ENCODE results near the gene ARSG.

ARSG gene

DNA sequence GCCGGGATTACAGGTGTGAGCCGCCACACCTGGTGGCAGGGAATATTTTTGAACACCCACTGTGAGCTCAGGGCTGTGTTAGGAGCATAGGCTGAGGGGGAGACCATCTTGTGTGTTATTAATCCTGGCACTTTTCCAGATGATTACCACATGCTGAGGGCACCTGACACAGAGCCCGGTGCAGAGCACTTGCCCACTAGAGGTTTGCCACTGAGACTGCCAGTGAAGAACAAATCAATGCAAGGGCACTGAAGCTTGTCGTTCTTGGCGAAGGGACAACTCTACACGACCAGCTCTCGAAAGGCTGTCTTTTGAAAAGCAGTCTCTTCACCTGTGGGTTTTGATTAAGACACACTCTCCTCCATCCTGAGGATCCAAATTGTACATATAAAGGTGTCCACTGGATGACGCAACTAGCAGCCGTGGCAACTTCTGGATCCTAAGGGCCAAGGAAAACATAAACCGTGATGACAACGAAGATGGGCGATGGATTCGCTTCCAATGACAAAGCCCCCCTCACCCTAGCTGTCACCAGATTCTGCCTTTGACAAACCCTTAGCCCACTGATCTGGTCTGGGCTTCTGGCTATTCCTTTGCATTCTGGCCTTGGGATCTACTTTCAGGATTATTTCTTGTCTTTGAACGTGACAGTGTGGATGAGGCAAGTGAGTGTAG lies 137.3 kb downstream of the ARSG start:
- no peak for DNase-seq (ENCODE audit: low read depth in 2 of 2)

DNA sequence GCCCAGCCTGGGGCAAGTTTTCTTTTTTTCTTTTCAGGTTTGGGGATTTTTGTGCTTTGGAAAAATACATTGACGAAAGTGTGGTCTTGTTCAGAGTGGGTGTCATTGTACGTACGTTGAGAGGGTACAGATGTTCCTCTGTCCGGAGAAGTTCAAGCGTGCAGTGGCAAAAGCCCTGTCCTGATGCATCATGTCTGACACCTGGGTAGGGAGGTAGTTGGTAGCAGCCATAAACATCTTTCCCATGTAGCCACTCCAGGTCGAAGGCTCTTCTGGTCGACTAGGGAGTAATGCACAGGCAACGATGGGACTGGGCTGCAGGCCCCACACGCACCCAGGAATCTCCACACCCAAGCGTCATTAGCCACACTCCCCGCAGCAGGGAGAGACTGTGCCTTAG lies 138.6 kb downstream of the ARSG start:
- DNase-seq (ENCODE audit: low read depth in 2 of 2): no peak

GRCh38 chr17:68431045-68431608 lies 139.8 kb downstream of the ARSG start:
- DNase-seq (ENCODE audit: low read depth in 2 of 2): no peak

DNA sequence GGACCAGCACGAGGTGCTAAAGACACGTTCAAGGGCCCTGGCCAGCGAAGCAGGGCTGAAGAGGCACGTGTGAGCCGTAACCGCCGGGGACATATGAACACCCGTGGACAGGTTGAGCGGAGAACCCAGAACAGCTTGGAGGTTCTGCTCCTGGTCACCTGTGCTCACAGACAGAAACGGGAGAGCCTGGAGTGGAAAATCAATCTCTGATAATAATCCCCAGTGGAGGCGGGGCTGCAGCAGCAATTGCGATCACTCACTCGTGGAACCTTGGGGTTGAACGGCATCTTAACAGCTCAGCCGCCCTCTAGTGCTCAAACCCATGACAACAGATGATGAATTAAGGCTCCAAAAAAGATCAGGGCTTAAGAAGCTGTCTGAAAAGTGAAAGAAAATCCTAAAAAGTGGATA lies 140.4 kb downstream of the ARSG start:
- peak in 1 of 2 experiments; percentile 24 for DNase-seq (ENCODE audit: low read depth in 2 of 2)

DNA sequence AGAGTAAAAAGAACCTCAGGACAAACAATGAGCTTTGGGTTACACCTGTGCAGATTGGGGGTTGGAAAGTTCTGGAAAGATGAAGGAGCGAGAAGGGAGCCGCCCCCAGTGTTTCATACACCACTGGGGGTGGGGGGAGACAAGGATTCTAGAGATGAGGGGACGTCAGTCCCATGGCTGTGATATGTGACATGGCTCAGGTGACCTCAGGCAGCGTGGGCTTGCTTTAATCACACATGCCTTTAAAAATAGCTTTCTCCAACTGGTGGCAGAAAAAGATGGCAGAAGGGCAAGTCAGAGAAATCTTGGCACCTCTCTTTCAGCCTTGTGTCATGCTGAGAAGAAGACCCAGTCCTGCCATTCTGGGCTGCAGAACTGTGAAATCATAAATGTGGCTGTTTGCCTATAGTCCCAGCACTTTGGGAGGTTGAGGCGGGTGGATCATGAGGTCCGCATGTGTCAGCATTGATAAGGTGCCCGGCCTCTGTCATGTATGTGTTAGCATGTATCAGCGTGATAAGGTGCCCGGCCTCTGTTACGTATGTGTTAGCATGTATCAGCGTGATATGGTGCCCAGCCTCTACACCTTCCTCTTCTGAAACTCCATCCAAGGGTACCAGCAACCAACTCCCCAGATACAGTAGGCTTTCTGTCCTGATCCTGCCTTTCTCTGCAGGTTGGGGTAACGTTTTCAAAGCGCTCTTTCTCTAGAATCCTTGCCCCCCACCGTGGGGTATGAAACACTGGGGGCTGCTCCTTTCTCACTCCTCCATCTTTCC lies 141.0 kb downstream of the ARSG start:
- DNase-seq (ENCODE audit: low read depth in 2 of 2): no peak

- DNase-seq (ENCODE audit: low read depth in 2 of 2): no peak
Observed at GRCh38 chr17:68433211-68433610, 141.9 kb downstream of the ARSG start.

- no peak for DNase-seq (ENCODE audit: low read depth in 2 of 2)
Observed at GRCh38 chr17:68433911-68434508, 142.7 kb downstream of the ARSG start.

- no peak for DNase-seq (ENCODE audit: low read depth in 2 of 2)
Observed at GRCh38 chr17:68435361-68435760, 144.1 kb downstream of the ARSG start.

- DNase-seq (ENCODE audit: low read depth in 2 of 2): peak; percentile 66 to 82
Observed at GRCh38 chr17:68435876-68436842, 144.9 kb downstream of the ARSG start.

GRCh38 chr17:68437979-68438822 lies 146.9 kb downstream of the ARSG start:
- no peak for DNase-seq (ENCODE audit: low read depth in 2 of 2)

GRCh38 chr17:68439656-68440290 lies 148.5 kb downstream of the ARSG start:
- no peak for DNase-seq (ENCODE audit: low read depth in 2 of 2)

- DNase-seq (ENCODE audit: low read depth in 2 of 2): no peak
Observed at GRCh38 chr17:68440526-68440925, 149.2 kb downstream of the ARSG start.

DNA sequence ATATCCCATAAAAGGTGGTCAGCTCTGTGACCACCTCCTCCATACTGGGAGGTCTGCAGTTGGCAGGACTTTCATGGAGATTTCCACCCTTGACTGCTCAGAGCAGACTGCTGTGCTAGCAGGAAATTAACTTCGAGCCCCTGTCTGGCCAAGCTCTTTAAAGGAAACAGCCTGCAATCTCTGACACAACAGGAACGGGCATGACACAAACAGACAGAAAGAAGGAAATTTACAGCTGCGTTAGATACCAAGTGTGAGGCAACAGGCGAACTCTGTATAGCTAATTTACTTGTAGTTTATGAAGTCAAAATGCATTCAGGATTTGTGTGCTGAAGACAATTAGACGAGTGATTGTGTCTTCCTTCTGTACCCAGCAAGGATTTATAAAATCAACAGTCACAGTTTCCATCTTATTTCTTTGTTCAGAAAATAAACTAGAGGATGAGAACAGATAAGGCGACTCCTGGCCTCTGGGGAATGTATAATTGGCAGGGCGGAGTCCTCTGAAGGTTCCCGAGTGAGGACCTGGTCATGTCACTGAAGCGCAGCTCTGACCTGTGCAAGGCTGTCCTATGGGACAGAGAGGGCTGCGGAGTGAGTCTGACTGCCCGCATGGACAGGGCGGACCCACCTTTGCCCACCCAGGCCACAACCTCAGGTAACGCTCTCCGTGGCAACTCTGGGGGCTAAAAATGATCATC lies 149.9 kb downstream of the ARSG start:
- no peak for DNase-seq (ENCODE audit: low read depth in 2 of 2)

- no peak for DNase-seq (ENCODE audit: low read depth in 2 of 2)
Observed at GRCh38 chr17:68443972-68444464, 152.7 kb downstream of the ARSG start.

- no peak for DNase-seq (ENCODE audit: low read depth in 2 of 2)
Observed at GRCh38 chr17:68445671-68446070, 154.4 kb downstream of the ARSG start.

- DNase-seq (ENCODE audit: low read depth in 2 of 2): no peak
Observed at GRCh38 chr17:68446626-68447041, 155.3 kb downstream of the ARSG start.

DNA sequence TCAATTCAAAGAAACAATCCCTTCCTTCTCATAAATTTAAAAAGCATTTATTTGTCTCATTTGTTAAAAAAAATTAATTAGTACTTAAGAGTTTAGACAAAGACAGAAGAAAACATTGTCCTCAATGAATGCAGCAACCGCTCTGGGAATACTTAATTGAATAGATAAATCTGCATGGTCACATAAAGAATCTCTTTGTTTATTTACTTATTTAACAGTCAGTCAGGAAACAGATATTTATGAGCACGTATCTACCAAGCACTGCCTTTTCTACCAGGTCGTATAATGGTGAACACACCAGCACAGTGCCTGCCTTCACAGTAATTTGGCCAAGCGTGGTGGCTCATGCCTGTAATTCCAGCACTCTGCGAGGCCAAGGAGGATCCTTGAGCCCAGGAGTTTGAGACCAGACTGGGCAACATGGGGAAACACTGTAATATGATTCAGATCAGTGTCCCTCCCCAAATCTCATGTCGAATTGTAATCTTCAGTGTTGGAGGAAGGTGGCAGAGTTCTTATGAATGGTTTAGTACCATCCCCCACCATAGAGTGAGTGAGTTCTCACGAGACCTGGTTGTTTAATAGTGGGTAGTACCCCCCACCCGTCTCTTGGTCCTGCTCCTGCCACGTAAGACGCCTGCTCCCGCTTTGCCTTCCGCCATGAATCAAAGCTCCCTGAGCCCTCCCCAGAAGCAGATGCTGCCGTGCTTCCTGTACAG lies 157.9 kb downstream of the ARSG start:
- no peak for DNase-seq (ENCODE audit: low read depth in 2 of 2)

GRCh38 chr17:68450391-68450790 lies 159.1 kb downstream of the ARSG start:
- no peak for DNase-seq (ENCODE audit: low read depth in 2 of 2)

DNA sequence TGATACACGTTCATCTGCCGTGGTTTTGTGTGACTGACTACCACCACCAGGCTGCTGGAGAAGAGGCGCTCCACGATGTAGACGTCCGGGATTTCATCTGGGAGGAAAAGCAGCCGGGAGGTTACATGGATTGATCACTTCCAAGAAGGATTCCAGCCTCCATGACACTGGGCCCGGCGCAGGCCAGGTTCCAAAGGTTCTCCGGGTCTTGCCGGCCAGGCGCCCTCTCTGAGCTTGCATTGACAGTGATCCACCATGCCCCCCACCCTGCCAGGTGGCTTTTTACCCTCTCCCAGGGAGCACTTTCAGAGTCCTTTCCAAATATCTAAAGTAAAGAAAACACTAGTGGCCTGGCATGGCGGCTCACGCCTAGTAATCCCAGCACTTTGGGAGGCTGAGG lies 159.5 kb downstream of the ARSG start:
- DNase-seq (ENCODE audit: low read depth in 2 of 2): no peak
